ENCODE results near the gene IKZF4.
"Not testable (repeated sequence)": the region's sequence is repeated elsewhere in the genome, so short reads cannot be mapped to it uniquely, and the experiment has no call there.

The IKZF4 gene

GRCh38 chr12:56040963-56041551, 20.2 kb downstream of the IKZF4 start:
- no peak for DNase-seq

- DNase-seq, result peak; percentile 99
Observed at GRCh38 chr12:56041552-56042429, 20.9 kb downstream of the IKZF4 start, which contains the start of gene RPS26. Gene RPS26, plus strand, starts transcription at chr12:56041918. Its CDS starts 249 bp downstream, at chr12:56042167.

DNA sequence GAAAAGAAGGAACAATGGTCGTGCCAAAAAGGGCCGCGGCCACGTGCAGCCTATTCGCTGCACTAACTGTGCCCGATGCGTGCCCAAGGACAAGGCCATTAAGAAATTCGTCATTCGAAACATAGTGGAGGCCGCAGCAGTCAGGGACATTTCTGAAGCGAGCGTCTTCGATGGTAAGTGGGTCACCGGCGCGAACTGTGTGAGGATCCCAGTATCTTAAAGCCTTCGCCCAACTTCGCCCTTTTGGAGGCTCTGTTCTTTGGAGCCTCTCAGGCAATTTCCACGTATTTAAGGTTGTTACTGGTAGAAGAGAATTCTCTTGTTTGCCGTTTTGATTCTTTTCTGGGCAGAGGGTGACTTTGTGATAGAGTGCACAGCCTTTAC, 21.6 kb downstream of the IKZF4 start:
- not testable (repeated sequence) for DNase-seq

DNA sequence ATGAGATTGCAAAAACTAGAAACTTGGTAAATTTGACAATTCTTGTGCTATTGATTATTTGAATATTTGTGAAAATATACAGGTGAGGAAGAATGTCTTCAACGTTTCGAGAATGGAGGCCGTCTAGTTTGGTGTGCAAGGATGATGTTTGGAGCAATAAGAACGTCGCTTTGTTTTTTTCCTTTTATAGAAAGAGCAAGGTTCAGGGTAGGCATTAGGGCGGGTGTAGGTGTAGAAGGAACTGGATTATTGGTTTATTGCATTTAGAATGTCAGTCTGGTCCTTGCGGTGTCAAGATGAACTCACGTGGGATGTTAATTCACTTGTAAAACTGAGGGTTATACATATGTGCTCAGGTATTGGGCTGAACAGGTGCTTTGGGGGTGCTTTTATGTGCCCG, 22.0 kb downstream of the IKZF4 start:
- no peak for DNase-seq

- no peak for DNase-seq
Observed at GRCh38 chr12:56046027-56046780, 25.4 kb downstream of the IKZF4 start.

DNA sequence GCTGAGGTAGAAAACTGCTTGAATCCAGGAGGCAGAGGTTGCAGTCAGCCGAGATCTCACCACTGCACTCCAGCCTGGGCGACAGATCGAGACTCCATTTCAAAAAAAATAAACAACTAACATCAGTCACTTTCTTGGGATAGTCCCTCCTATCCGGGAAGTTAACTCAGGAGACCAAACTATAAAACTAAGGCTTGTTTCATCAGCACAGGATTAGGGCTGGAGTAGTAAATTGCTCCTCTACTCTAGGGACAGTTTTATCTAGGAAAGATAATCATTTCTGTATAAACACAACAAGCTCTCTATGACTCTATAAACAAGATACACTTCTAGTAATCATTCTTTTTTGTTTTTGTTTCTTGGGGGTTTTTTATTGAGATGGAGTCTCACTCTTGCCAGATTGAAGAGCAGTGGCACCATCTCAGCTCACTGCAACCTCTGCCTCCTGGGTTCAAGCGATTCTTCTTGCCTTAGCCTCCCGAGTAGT, 32.6 kb downstream of the IKZF4 start:
- DNase-seq, result no peak

- not testable (repeated sequence) for DNase-seq
Observed at GRCh38 chr12:56059964-56060363, 39.1 kb downstream of the IKZF4 start.

- DNase-seq, result no peak
Observed at GRCh38 chr12:56061982-56062381, 41.1 kb downstream of the IKZF4 start.

DNA sequence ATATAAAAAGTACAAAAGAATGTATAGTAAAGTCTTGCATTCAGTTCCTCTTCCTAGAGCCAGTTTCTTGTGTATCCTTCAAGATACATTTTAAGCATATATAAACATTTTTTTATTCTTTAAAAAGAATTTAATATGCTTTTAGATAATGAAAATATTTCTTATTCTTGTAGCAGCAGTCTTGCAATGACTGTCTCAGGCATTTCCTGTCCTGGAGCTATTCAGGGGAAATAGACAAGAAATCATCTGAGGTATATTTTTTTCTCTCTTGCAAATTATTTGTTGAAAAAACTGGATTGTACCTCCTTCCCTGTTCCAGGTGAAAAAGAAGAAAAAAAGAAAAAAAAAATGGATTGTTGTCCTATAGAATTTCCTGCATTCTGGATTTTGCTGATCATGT, 42.2 kb downstream of the IKZF4 start:
- no peak for DNase-seq

- no peak for DNase-seq
Observed at GRCh38 chr12:56071648-56072047, 50.8 kb downstream of the IKZF4 start.

DNA sequence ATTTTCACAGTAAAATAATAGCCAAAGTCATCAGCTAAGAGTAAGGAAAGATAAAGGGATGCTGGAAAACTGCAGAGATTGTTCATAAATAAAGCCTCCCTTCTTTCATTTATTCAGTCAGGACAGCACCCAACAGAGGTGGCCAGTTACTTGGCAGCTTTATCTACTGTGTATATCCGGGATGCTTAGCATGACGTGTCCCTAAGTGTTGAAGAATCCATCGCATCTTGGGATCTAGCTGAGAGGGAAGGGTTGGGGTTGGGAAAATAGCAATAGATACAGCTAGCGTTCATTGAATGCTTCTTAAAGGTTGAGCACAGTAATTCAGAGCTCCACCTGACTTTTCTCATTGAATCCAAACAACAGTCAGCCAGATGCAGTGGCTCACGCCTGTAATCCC, 53.6 kb downstream of the IKZF4 start:
- no peak for DNase-seq

- DNase-seq, result not testable (repeated sequence)
Observed at GRCh38 chr12:56077966-56078365, 57.1 kb downstream of the IKZF4 start.

DNA sequence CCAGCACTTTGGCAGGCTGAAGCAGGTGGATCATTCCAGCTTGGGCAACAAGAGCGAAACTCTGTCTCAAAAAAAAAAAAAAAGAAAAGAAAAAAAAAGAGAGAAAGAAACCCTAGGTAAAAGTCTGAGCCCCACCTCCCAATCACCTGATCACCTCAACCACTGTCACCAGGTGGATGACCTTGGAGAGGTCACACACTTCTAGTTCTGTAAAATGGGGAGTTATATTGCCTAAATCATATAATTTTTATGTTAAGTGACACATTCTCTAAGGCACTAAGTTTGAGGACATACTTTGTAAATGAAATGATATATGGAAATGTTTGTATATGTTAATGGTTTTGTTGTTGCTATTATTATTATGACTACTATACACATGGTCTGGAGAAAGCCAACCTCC, 57.6 kb downstream of the IKZF4 start:
- DNase-seq, result no peak

GRCh38 chr12:56078931-56079722, 58.3 kb downstream of the IKZF4 start:
- peak; percentile 67 for DNase-seq

- peak; percentile 66 for DNase-seq
Observed at GRCh38 chr12:56079723-56080555, 59.1 kb downstream of the IKZF4 start, which contains the start of gene ERBB3. Gene ERBB3, plus strand, starts transcription at chr12:56080165. Its CDS starts 136 bp downstream, at chr12:56080301.

GRCh38 chr12:56080556-56081138, 59.8 kb downstream of the IKZF4 start:
- DNase-seq, result no peak

DNA sequence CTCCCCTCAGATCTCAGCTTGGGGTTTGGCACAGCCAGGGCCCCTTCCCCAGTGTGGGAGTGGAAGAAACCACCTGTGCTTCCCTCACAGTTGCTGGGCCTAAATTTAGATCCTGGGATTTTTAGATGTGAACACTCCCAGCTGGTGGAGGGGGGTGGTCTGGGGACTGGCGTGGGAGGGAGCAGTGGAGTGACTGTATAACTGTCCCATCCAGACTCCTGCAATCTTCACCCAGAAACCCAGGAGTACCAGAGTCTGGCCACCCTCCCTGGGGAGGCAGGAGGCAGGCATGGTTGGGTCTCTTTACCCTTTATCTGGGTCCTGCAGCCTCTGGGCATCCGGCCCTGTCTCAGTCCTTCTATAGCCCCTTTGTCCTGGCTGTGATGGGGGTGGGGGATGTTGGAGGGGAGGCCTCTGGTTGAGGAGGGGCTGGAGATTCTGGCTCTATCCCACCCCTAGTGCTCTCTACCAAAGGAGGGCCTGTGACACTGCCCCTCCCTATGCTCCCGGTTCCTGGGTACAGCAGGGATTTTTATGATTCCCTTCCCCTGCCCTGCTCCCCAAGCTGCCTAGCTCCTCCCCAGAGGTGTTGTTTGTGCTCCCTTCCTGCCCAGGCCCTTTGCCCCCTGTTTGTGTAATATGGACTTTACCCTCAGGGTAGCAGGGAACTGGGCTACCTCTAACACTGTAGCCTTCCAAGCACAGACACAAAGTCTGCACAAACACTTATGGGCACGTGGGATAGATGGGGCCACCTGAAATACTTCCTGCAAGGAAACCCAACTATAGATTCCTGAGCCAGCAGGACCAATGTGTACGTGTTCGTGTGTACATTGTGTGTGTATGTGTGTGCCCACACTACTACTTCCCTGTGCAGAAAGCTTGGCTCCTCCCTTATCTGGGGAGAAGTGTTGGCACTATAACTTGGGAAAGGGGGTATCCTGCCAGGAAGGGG, 60.8 kb downstream of the IKZF4 start:
- no peak for DNase-seq

DNA sequence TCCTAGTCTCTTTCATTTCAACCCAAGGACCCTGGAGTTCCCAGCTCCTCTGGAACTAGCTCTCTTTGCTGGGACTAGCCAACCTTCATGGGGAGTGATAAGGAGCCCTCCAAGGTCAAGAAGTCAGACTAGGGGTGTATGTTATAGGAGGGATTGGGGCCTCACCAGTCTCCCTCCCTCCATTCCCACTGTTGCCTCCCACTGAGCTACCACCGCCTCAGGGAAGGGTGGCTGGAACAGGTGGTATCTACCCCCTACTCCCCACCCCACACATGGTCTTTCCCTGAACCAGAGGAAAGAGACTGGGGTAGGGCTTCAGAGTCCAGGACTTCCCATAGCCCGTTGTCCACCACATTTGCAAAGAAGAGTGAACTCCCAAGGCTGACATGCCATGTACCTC, 61.5 kb downstream of the IKZF4 start:
- no peak for DNase-seq

DNA sequence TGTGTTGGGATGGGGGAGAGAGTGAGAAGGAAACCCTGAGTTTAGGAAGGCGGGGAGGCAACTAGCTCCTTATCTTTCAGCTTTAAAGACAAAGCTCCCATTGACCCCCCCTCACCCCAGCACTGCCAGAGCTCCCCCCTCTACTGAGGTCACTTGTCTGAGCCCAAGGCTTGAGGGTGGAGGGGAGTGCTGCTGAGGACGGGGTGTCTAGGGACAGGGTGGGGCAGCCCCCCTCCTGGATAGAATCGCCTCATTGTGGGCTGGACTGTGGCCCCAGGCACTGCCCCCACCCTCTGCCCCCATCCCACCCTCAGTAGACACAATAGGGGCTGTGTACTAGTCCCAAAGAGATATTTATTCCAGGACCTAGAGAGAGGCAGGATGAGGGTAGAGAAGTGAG, 62.1 kb downstream of the IKZF4 start:
- no peak for DNase-seq

DNA sequence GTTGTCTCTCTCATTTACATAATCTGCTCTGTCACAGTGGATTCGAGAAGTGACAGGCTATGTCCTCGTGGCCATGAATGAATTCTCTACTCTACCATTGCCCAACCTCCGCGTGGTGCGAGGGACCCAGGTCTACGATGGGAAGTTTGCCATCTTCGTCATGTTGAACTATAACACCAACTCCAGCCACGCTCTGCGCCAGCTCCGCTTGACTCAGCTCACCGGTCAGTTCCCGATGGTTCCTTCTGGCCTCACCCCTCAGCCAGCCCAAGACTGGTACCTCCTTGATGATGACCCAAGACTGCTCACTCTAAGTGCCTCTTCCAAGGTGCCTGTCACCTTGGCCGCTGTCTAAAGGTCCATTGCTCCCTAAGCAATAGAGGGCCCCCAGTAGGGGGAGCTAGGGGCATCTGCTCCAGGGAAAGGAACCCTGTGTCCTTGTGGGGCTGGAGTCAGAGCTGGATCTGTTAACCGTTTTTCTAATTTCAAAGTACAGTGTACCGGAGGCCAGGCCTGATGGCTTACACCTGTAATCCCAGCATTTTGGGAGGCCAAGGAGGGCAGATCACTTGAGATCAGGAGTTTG, 64.2 kb downstream of the IKZF4 start:
- no peak for DNase-seq

Measured in DMS153 (cell line).